ENCODE results near the gene EPHB2.

EPHB2 gene

GRCh38 chr1:22782406-22782805 is 71.8 kb downstream of the EPHB2 start:
- DNase-seq: no peak

DNA sequence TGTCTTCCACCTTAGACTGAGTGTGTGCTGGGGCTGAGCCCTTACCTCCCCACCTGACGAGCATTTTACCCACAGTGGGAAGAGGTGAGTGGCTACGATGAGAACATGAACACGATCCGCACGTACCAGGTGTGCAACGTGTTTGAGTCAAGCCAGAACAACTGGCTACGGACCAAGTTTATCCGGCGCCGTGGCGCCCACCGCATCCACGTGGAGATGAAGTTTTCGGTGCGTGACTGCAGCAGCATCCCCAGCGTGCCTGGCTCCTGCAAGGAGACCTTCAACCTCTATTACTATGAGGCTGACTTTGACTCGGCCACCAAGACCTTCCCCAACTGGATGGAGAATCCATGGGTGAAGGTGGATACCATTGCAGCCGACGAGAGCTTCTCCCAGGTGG is 73.7 kb downstream of the EPHB2 start:
- DNase-seq: no peak

- no peak for DNase-seq
These were observed 74.1 kb downstream of the EPHB2 start for GRCh38 chr1:22784737-22785136.

- no peak for DNase-seq
These were observed 75.5 kb downstream of the EPHB2 start for GRCh38 chr1:22786101-22786500.

DNA sequence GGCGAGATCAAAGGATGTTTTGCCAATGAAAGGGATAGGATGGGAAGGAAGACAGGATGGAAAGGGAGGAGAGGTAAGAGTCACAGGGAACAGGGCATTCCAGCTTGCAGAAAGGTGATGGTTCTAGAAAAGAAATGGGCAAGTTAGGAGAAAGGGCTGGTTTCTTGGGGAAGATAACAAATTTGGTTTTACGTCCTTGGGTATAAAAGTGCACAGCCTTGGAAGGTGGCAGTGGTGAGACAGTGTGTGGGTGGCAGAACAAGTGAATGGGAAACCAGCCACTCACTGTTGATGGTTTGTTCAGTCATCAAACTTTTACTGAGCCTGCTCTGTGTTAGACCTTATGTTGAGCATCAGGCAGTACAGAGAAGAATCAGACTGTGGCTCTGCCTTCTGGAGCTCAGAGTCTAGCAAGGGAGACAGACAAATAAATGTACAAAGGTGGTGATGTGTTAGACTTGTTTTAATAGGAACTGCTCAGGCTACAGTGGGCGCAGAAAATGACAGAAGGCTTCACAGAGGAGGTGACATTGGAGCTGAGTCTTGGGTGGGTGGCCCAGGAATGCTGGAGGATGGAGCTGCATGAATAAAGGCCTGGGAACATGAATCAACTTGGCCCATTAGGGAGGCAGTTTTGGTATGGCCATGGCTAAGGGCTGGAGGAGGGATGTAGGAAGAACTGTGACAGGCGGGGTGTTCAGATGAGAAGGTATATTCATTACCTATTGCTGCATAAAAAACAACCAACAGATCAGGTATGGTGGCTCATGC is 76.3 kb downstream of the EPHB2 start:
- DNase-seq: no peak

GRCh38 chr1:22787636-22788035 is 77.0 kb downstream of the EPHB2 start:
- no peak for DNase-seq

- no peak for DNase-seq
These were observed 77.6 kb downstream of the EPHB2 start for GRCh38 chr1:22788254-22788661.

GRCh38 chr1:22789356-22789994 is 78.8 kb downstream of the EPHB2 start:
- DNase-seq: no peak

DNA sequence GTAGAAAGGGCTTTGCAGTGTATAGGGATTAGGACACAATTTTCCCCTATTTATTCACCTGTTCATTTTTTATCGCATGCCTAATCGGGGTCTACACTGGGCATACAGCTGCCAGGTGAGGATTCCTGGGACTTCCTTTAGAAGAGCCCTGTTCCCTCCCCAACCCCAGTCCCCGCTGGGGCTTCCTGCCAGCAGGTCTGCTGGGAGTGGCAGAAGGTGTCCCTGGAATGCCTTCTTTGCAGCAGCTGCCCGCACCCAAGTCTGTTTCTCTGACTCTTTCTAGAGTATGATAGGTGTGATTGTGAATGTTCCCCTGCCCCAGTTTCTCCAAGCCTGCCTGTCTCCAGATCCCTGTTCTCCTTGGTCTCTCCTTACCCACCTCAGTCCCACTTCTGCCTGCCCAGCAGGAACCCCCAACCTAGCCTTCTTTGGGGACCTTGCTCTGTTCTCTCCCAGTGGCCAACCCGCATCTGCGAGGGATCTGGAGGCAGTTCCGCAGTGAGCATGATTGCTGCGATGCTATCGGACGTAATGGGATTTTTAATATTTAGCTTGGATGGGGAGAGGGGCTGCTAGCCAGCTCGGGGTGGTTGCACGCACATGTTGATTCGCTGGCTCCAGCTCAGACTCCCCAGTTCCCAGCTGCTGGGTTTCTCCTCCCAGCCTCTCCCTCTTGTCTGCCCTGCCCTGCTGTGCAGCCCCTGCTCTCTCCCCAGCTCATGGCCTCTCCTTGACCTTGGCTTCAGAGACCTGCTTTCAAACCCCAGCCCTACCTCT is 79.8 kb downstream of the EPHB2 start:
- DNase-seq: no peak

- DNase-seq: no peak
These were observed 81.2 kb downstream of the EPHB2 start for GRCh38 chr1:22791831-22792347.

DNA sequence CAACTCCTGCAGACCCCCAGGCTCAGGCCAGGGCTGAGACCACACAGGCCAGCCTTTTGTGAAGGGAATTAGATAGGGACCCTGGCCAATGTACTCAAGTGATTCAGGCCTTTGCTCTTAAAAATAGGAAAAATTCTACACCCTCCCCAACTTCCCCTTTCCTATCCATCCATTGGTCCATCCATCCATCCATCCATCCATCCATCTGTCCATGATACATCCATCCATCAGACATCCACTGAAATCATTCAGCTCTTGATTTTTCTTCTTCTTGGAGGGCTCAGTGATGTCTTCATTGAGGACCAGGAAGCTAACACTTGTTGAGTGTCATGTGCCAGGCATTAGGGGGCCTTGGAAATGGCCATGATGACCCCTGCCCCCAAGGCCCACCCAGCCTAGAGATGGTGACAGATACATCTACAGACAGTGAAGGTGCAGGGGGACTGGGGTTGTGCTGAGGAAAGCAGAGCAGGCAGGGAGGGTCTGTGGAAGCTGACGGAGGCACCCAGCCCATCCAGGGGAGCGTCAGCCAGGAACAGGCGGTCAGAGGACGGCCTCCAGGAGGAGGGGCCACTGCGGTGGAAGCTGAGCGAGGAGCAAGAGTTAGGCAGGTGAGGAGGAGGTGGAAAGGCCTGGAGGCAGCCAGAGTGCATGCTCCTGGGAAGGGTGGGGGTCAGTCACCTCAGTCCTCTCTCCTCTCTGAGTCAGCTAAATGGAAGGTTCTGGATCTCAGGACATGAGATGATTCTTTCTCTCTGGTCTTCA is 81.9 kb downstream of the EPHB2 start:
- DNase-seq: no peak

GRCh38 chr1:22793647-22794046 is 83.0 kb downstream of the EPHB2 start:
- no peak for DNase-seq

- no peak for DNase-seq
These were observed 84.2 kb downstream of the EPHB2 start for GRCh38 chr1:22794647-22795365.

DNA sequence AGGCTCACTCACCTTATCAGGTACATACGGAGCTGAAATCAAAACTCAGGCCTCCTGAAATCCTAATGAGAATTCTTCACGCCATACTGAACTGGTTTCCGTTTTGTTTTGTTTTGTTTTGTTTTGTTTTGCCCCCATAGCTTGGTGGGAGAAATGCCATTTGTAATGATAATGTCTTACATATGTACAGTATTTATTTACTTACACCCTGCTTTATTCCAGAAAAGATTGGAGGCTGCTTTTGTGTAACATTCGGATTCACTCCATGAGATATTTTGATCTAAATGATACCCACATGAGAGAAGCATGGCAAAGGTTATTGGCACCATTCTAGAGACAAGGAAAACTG is 84.7 kb downstream of the EPHB2 start:
- no peak for DNase-seq

- no peak for DNase-seq
These were observed 86.0 kb downstream of the EPHB2 start for GRCh38 chr1:22796642-22797041.

GRCh38 chr1:22798083-22798482 is 87.4 kb downstream of the EPHB2 start:
- DNase-seq: no peak

GRCh38 chr1:22799971-22800370 is 89.3 kb downstream of the EPHB2 start:
- DNase-seq: no peak

GRCh38 chr1:22800629-22801028 is 90.0 kb downstream of the EPHB2 start:
- DNase-seq: no peak

- no peak for DNase-seq
These were observed 90.7 kb downstream of the EPHB2 start for GRCh38 chr1:22801347-22801746.

GRCh38 chr1:22801761-22802160 is 91.1 kb downstream of the EPHB2 start:
- DNase-seq: no peak

DNA sequence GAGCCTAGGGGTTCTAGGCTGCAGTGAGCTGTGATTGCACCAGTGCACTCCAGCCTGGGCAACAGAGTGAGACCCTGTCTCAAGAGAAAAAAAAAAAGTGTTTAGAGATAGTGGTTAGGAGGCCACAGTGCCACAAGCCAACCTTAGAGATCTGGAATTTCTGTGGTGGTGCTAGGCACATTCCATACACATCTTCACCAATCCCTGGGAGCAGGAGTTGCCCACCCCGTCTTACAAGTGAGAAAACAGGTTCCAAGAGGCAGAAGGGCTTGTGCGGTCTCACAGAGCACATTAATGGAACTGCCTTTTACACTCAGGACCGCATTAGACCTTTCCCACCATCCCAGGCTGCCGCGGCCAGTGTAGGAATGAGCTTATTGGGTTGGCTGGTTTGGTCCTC is 93.2 kb downstream of the EPHB2 start:
- no peak for DNase-seq

- DNase-seq: no peak
These were observed 93.8 kb downstream of the EPHB2 start for GRCh38 chr1:22804406-22804805.
